ENCODE data around the gene TEX2. TPM values are rescaled to one million over a fixed set of nuclear protein-coding genes. Genes with fewer than 3 reads are reported as not detected.

TEX2 gene
- polyA plus RNA-seq, 1 of the 3 experiments (the other 2 are of a cell fraction) = 24.0 TPM

- H3K79me2 ChIP-seq (ENCODE audit: insufficient read depth) = peaks cover 48% of the 10 kb centered on the region
- DNase-seq = no peak
These were observed 137.1 kb downstream of the TEX2 start for GRCh38 chr17:64125937-64126336.

DNA sequence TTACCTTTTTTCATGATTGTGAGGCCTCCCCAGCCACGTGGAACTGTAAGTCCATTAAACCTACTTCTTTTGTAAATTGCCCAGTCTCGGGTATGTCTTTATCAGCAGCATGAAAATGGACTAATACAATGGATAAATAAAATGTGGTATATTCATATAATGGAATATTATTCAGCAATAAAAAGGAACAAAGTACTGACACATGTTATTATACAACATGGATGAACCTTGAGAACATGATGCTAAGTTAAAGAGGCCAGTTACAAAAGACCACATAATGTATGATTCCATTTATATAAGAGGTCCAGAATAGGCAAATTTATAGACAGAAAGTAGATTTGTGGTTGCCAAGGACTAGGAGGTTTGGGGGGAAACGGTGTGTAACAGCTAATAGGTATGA is 138.5 kb downstream of the TEX2 start:
- H3K4me3 ChIP-seq (ENCODE audit: low read depth in 2 of 2, low read length in 1 of 2) = no peak overlapping the region
- peaks cover 8% of the 10 kb centered on the region for H3F3A ChIP-seq (replicated peaks; ENCODE audit: insufficient read depth)
- no peak overlapping the region for H3K27ac ChIP-seq (ENCODE audit: low read depth in 2 of 2, low read length in 1 of 2)
- no peak overlapping the region for H3K4me2 ChIP-seq
- H2AFZ ChIP-seq (ENCODE audit: low read depth) = no peak overlapping the region
- no peaks in the 10 kb centered on the region for H3K9me2 ChIP-seq
- ChIA-PET CTCF (interaction anchor here (1.0 to 29.1 kb wide), 7 partner anchors 9 to 205 kb away, joined by 3 to 810 read pairs (median 8); partner anchors contain the start of genes GH1 and ICAM2), POLR2A (no interaction called here)
- H3K36me3 ChIP-seq (replicated peaks in 1 of 2; ENCODE audit: control insufficient read depth in 1 of 2, insufficient read depth in 2 of 2, low read length in 1 of 2) = no peaks in the 10 kb centered on the region
- H4K20me1 ChIP-seq (ENCODE audit: insufficient read depth) = no peaks in the 10 kb centered on the region
- 84% methylated on average over 3 of the region's 3 CpGs for WGBS (ENCODE audit: low lambda C conversion rate)
- H3K27me3 ChIP-seq (ENCODE audit: insufficient read depth) = no peaks in the 10 kb centered on the region
- no peak for DNase-seq
- H3K9ac ChIP-seq = no peak overlapping the region
- peaks cover 12 to 13% of the 10 kb centered on the region in 2 experiments; a peak in 3 of 4 replicates for H3K4me1 ChIP-seq (ENCODE audit: control insufficient read depth in 1 of 2, insufficient read depth in 2 of 2, low read depth in 1 of 2, low read length in 1 of 2)
- no peak for TF ChIP-seq SMC3 (IDR thresholded peaks at IDR 0.05; ENCODE audit: low read depth, low read length)
- TF ChIP-seq, protein P1, sequence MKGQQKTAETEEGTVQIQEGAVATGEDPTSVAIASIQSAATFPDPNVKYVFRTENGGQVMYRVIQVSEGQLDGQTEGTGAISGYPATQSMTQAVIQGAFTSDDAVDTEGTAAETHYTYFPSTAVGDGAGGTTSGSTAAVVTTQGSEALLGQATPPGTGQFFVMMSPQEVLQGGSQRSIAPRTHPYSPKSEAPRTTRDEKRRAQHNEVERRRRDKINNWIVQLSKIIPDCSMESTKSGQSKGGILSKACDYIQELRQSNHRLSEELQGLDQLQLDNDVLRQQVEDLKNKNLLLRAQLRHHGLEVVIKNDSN (IDR thresholded peaks at IDR 0.05; ENCODE audit: borderline replicate concordance, low read depth) = no peak
- no peak for TF ChIP-seq POLR2AphosphoS5 (IDR thresholded peaks at IDR 0.05; ENCODE audit: low read depth, low read length)
- TF ChIP-seq MXI1 (IDR thresholded peaks at IDR 0.05; ENCODE audit: low read depth, low read length) = no peak
- TF ChIP-seq EZH2phosphoT487 (IDR thresholded peaks at IDR 0.05; ENCODE audit: borderline replicate concordance, low read depth) = no peak
- no peak for TF ChIP-seq GATA2 (CRISPR knock-in tag; IDR thresholded peaks at IDR 0.05)
- TF ChIP-seq, protein P2, sequence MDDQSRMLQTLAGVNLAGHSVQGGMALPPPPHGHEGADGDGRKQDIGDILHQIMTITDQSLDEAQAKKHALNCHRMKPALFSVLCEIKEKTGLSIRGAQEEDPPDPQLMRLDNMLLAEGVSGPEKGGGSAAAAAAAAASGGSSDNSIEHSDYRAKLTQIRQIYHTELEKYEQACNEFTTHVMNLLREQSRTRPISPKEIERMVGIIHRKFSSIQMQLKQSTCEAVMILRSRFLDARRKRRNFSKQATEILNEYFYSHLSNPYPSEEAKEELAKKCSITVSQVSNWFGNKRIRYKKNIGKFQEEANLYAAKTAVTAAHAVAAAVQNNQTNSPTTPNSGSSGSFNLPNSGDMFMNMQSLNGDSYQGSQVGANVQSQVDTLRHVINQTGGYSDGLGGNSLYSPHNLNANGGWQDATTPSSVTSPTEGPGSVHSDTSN (IDR thresholded peaks at IDR 0.05) = no peak
- TF ChIP-seq EP300 (IDR thresholded peaks at IDR 0.05; ENCODE audit: borderline replicate concordance in 1 of 2, low read depth in 1 of 2, low read length in 1 of 2) = no peak
- H3K79me2 ChIP-seq (ENCODE audit: insufficient read depth) = peaks cover 48% of the 10 kb centered on the region
- no peaks in the 10 kb centered on the region for H3K9me3 ChIP-seq

More at GRCh38 chr17:64125937-64126336, 137.1 kb downstream of the TEX2 start:
- Histone ChIP-seq H3K9me2 (no peaks in the 10 kb centered on the region), H3K27me3 (ENCODE audit: insufficient read depth) (no peaks in the 10 kb centered on the region), H3K4me3 (ENCODE audit: low read depth in 2 of 2, low read length in 1 of 2) (no peak overlapping the region), H4K20me1 (ENCODE audit: insufficient read depth) (no peaks in the 10 kb centered on the region), H3F3A (replicated peaks; ENCODE audit: insufficient read depth) (peaks cover 8% of the 10 kb centered on the region), H3K9ac (no peak overlapping the region), H3K4me1 (ENCODE audit: control insufficient read depth in 1 of 2, insufficient read depth in 2 of 2, low read depth in 1 of 2, low read length in 1 of 2) (peaks cover 13 to 18% of the 10 kb centered on the region in 2 experiments; a peak in 3 of 4 replicates), H2AFZ (ENCODE audit: low read depth) (no peak overlapping the region), H3K27ac (ENCODE audit: low read depth in 2 of 2, low read length in 1 of 2) (no peak overlapping the region), H3K9me3 (no peaks in the 10 kb centered on the region), H3K4me2 (no peak overlapping the region), H3K36me3 (replicated peaks in 1 of 2; ENCODE audit: control insufficient read depth in 1 of 2, insufficient read depth in 2 of 2, low read length in 1 of 2) (no peaks in the 10 kb centered on the region)
- 71% methylated on average over 3 of the region's 3 CpGs for WGBS (ENCODE audit: low lambda C conversion rate)
- CTCF ChIA-PET = interaction anchor here (0.8 to 29.1 kb wide), 8 partner anchors 7 to 156 kb away, joined by 3 to 810 read pairs (median 6); partner anchors contain the start of gene ICAM2
- TF ChIP-seq NFIC (IDR thresholded peaks at IDR 0.05; ENCODE audit: borderline replicate concordance) (no peak), ELF1 (IDR thresholded peaks at IDR 0.05) (no peak), TCF12 (IDR thresholded peaks at IDR 0.05) (no peak), EZH2phosphoT487 (IDR thresholded peaks at IDR 0.05; ENCODE audit: borderline replicate concordance, low read depth) (no peak), MXI1 (IDR thresholded peaks at IDR 0.05; ENCODE audit: low read depth, low read length) (no peak), POLR2AphosphoS5 (IDR thresholded peaks at IDR 0.05; ENCODE audit: low read depth, low read length) (no peak), GATA2 (CRISPR knock-in tag; IDR thresholded peaks at IDR 0.05) (no peak), JUND (IDR thresholded peaks at IDR 0.05) (no peak), FOXJ3 (CRISPR knock-in tag; IDR thresholded peaks at IDR 0.05) (no peak), GABPA (IDR thresholded peaks at IDR 0.05; ENCODE audit: low read depth) (no peak), FOSL2 (IDR thresholded peaks at IDR 0.05; ENCODE audit: borderline replicate concordance, low read depth) (no peak), MEF2A (IDR thresholded peaks at IDR 0.05; ENCODE audit: borderline replicate concordance, low read depth) (no peak), RXRA (IDR thresholded peaks at IDR 0.05; ENCODE audit: borderline replicate concordance, low read depth) (no peak), RAD21 (IDR thresholded peaks at IDR 0.05; ENCODE audit: low read length) (no peak)
- TF ChIP-seq, protein P3, sequence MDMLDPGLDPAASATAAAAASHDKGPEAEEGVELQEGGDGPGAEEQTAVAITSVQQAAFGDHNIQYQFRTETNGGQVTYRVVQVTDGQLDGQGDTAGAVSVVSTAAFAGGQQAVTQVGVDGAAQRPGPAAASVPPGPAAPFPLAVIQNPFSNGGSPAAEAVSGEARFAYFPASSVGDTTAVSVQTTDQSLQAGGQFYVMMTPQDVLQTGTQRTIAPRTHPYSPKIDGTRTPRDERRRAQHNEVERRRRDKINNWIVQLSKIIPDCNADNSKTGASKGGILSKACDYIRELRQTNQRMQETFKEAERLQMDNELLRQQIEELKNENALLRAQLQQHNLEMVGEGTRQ (IDR thresholded peaks at IDR 0.05; ENCODE audit: borderline replicate concordance, low read depth, low read length) = no peak
- TF ChIP-seq, protein P2 (IDR thresholded peaks at IDR 0.05) = no peak
- POLR2A ChIA-PET = no interaction called here
